ENCODE results near the gene EIF1AY. TPM values are rescaled to one million over a fixed set of nuclear protein-coding genes. Genes with fewer than 3 reads are reported as not detected.

The EIF1AY gene, protein sequence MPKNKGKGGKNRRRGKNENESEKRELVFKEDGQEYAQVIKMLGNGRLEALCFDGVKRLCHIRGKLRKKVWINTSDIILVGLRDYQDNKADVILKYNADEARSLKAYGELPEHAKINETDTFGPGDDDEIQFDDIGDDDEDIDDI
- 21.5 TPM in 1 of 2 replicates, not detected in the other for total RNA-seq

DNA sequence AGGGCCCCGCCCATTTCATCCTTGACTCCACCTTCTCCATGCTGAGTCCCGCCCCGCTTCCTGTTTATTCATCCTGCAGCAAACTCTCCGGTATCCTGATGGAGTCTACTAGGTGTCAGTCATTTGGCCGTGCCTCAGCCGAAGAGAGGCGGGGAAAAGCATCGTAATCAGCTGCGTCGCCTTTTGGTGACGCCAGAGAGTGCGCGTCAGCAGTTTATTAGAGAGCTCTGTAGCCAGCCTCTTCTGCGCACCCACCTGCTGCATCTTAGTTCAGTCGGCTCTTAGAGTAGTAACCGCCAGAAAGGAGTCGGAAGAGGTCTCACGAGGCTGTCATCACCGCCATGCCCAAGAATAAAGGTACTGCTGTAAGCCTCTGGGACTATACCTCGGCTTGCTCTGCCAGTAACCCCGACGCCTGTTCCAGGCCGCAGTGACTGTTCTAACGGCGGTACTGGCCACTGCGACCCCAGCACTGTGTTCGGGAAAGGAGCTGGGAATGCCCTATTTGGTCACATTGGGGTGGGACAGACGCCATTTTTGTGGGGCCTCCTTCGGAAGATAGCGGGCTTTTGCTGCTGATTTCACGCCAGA is at the start of gene EIF1AY:
EIF1AY (plus strand) TSS at position 246 of the 591 bp plus-strand sequence; CDS start at position 342, 96 bp downstream.

Other genes with a start within 250 kb of the EIF1AY start
- not detected in 2 replicates for gene RPS4Y2, start 180.3 kb downstream of the EIF1AY start, total RNA-seq

All from smooth muscle cell of bladder (primary cell).